GM12878 (cell line): ENCODE data around the gene LHX6. TPM values are rescaled to one million over a fixed set of nuclear protein-coding genes. Genes with fewer than 3 reads are reported as not detected.

Experiments
- ATAC-seq: fragments of 200-7000 bp; cut with Tn5 transposase; 3 replicates; pipeline ENCODE4 v1.9.1; 2020; ENCODE audit warnings: mild to moderate bottlenecking, moderate library complexity
- BruUV-seq: library from RNA; stranded (reverse); fragments of 400-500 nt; replicated peaks from 2 replicates; lab custom pipeline; 2021; lab: Mats Ljungman, UMichigan
- CTCF ChIA-PET: fragments of 300-600 bp; sonication (Branson Sonifier 250); formaldehyde crosslinking; extraction: SDS; loops from one replicate; lab custom pipeline; 2021; ENCODE audit warnings: inconsistent platforms; lab: Yijun Ruan, JAX
- POLR2A ChIA-PET: fragments of 350-600 bp; formaldehyde crosslinking; extraction: SDS; loops from one replicate; lab custom pipeline; 2021; ENCODE audit warnings: inconsistent platforms; lab: Charles Lee
- RAD21 ChIA-PET: fragments of 300-600 bp; sonication (Branson Sonifier 250); formaldehyde crosslinking; loops from one replicate; lab custom pipeline; 2023; ENCODE audit warnings: antibody characterized with exemption; ENCODE audit not compliant: unreplicated experiment; lab: Charles Lee
- SMC1A ChIA-PET: fragments of 300-600 bp; sonication (Branson Sonifier 250); formaldehyde crosslinking; loops from one replicate; lab custom pipeline; 2023; ENCODE audit not compliant: unreplicated experiment, uncharacterized antibody; lab: Charles Lee
- DNase-seq: peaks from one replicate; pipeline ENCODE4 v3.0.0-alpha.2; 2011; ENCODE audit warnings: low read depth, low spot score
- FAIRE-seq: peaks from 3 replicates; lab custom pipeline; 2011; peaks lifted over from hg19 to GRCh38; lab: Jason Lieb, UNC
- H2AFZ ChIP-seq: 2 replicates; pipeline ENCODE4 v1.6.0; 2011; ENCODE audit warnings: low read depth, low read length, control low read depth; ENCODE audit not compliant: control insufficient read depth
- H3K27ac ChIP-seq: 2 replicates; pipeline ENCODE4 v1.5.1; 2011; ENCODE audit warnings: control low read depth; ENCODE audit not compliant: control insufficient read depth, insufficient read depth
- H3K27me3 ChIP-seq, 2 experiments: replicated peaks in 1 of 2; 2 replicates each; pipeline versions ENCODE4 v1.6.0 to v1.6.1; 2011; ENCODE audit warnings: low read length in 1 of 2; ENCODE audit not compliant: control insufficient read depth in 2 of 2, insufficient read depth in 2 of 2
- H3K36me3 ChIP-seq, 2 experiments: 2 replicates each; pipeline ENCODE4 v1.5.1; 2011; ENCODE audit warnings: low read length in 1 of 2; ENCODE audit not compliant: control insufficient read depth in 2 of 2, insufficient read depth in 2 of 2
- H3K4me1 ChIP-seq: 2 replicates; pipeline ENCODE4 v1.6.1; 2011; ENCODE audit warnings: mild to moderate bottlenecking, low read length, moderate library complexity, mixed read lengths; ENCODE audit not compliant: control insufficient read depth, insufficient read depth
- H3K4me2 ChIP-seq: 2 replicates; pipeline ENCODE4 v1.6.0; 2011; ENCODE audit warnings: control low read depth; ENCODE audit not compliant: control insufficient read depth, insufficient read depth
- H3K4me3 ChIP-seq: fragments of 200-600 bp; sonication (generic); 2 replicates; pipeline ENCODE4 v1.5.1; 2016
- H3K79me2 ChIP-seq: 2 replicates; pipeline ENCODE4 v1.6.0; 2011; ENCODE audit warnings: low read length; ENCODE audit not compliant: control insufficient read depth, insufficient read depth
- H3K9ac ChIP-seq: 2 replicates; pipeline ENCODE4 v1.8.0; 2011; ENCODE audit warnings: low read length, control low read depth, mixed read lengths; ENCODE audit not compliant: control insufficient read depth, insufficient read depth
- H3K9me3 ChIP-seq: replicated peaks from 3 replicates; pipeline ENCODE4 v1.5.1; 2011; ENCODE audit warnings: mild to moderate bottlenecking, low read length; ENCODE audit not compliant: control insufficient read depth, insufficient read depth
- H4K20me1 ChIP-seq: 2 replicates; pipeline ENCODE4 v1.6.0; 2011; ENCODE audit not compliant: control insufficient read depth, insufficient read depth
- BCL3 ChIP-seq: IDR thresholded peaks from 2 replicates; pipeline ENCODE4 v1.6.1; 2011; ENCODE audit warnings: borderline replicate concordance, low read depth, mild to moderate bottlenecking, moderate library complexity, low read length; ENCODE audit not compliant: insufficient read depth, poor library complexity, severe bottlenecking
- NFYB ChIP-seq: IDR thresholded peaks from 2 replicates; pipeline ENCODE4 v1.6.1; 2011; ENCODE audit warnings: low read depth, mild to moderate bottlenecking, low read length, improper control_type of control experiment, moderate library complexity; ENCODE audit not compliant: insufficient read depth
- ZBTB11 ChIP-seq: fragments of 450-650 bp; formaldehyde crosslinking; IDR thresholded peaks from 2 replicates; pipeline ENCODE4 v1.5.0; 2022; ENCODE audit warnings: mild to moderate bottlenecking, missing genetic modification characterization
- WGBS: methylation state at CpG from one replicate; pipeline ENCODE4 v1.1.6; 2016; ENCODE audit warnings: low lambda C conversion rate; ENCODE audit not compliant: insufficient replicate concordance, insufficient coverage; ENCODE audit errors: missing lambda C conversion rate; 5-methylcytosine and 5-hydroxymethylcytosine counted together
- in situ Hi-C: fragments of 300-500 bp; cut with MboI; formaldehyde crosslinking; loops from 9 replicates; pipeline ENCODE4 v1.14.3; 2018; ENCODE audit warnings: mixed read lengths
- intact Hi-C: fragments of 100-400 bp; cut with micrococcal nuclease; formaldehyde crosslinking; loops from one replicate; pipeline ENCODE4 v1.14.2; 2022; ENCODE audit not compliant: unreplicated experiment
- polyA plus RNA-seq, 11 experiments: library from polyadenylated mRNA; depleted of rRNA in 4 of 11; unstranded in 6 of 11; stranded (reverse) in 5 of 11; fragments of >200 nt; fragmentation: Nextera tagmentation in 4 of 11; fragmentation: Illumina TruSeq in 1 of 11; extraction: Ambion mirVana in 4 of 11; extraction: Trizol in 1 of 11; gene quantifications; 1 replicate in 1 of 11; 2 replicates in 10 of 11; pipeline versions ENCODE4 v1.2.1 to v1.2.3, GENCODE V29; 2011 to 2016; ENCODE audit warnings: inconsistent platforms in 2 of 11, missing spikeins in 2 of 11, low read depth in 1 of 11
- total RNA-seq, 4 experiments: library from RNA; depleted of rRNA in 3 of 4; stranded (reverse); fragments of >200 nt in 3 of 4; fragmentation: Illumina TruSeq in 1 of 4; extraction: Trizol in 1 of 4; gene quantifications; 2 replicates each; pipeline versions ENCODE4 v1.2.1 to v1.2.3, GENCODE V29; 2013 to 2021

Gene LHX6
- total and polyA plus RNA-seq, 10 of the 15 experiments (the other 5 are each of a cell fraction or from before 2014, with no cell fraction given) = not detected

GRCh38 chr9:122184551-122184950 lies 44.2 kb downstream of the LHX6 start:
- in situ Hi-C loops = no loop called here
- no peaks in the 10 kb centered on the region for H3K79me2 ChIP-seq
- no peaks in the 10 kb centered on the region for H3K36me3 ChIP-seq
- no peak for FAIRE-seq
- 0% methylated on average over 1 of the region's 1 CpG for WGBS
- H3K27ac ChIP-seq = no peak overlapping the region
- H3K4me1 ChIP-seq = no peaks in the 10 kb centered on the region
- no peak overlapping the region for H3K9ac ChIP-seq
- no peak for TF ChIP-seq ZBTB11 (CRISPR knock-in tag)
- TF ChIP-seq BCL3 = no peak
- TF ChIP-seq NFYB = no peak
- H3K4me3 ChIP-seq = no peak overlapping the region
- BruUV-seq = no TSS peak
- no peak for DNase-seq
- no peak overlapping the region for H2AFZ ChIP-seq
- no peak overlapping the region for H3K4me2 ChIP-seq
- RAD21 ChIA-PET = no interaction called here
- CTCF ChIA-PET = interaction anchor here (0.6 kb wide), 1 partner anchor 22 kb away, joined by 3 read pairs; no protein-coding TSS in a partner anchor
- H4K20me1 ChIP-seq = no peaks in the 10 kb centered on the region
- ATAC-seq = no peak
- intact Hi-C loops = no loop called here
- SMC1A ChIA-PET = no interaction called here
- no peaks in the 10 kb centered on the region for H3K9me3 ChIP-seq
- POLR2A ChIA-PET = no interaction called here
- peaks cover 0 to 4% of the 10 kb centered on the region in 2 experiments; a peak in 2 of 4 replicates for H3K27me3 ChIP-seq
